Glutamatergic neuron (in vitro differentiated cells): ENCODE measurements around the gene NUDT3. TPM values are rescaled to one million over a fixed set of nuclear protein-coding genes. Genes with fewer than 3 reads are reported as not detected.
"Not testable (repeated sequence)": the region's sequence is repeated elsewhere in the genome, so short reads cannot be mapped to it uniquely, and the experiment has no call there.

Experiments used
- DNase-seq: peaks from one replicate; pipeline ENCODE4 v3.0.0; 2022
- H3K27ac Mint-ChIP-seq: one replicate; pipeline ENCODE4 v1.8.0; 2020; ENCODE audit warnings: mild to moderate bottlenecking, mixed read lengths, inconsistent platforms; ENCODE audit not compliant: unreplicated experiment
- H3K27me3 Mint-ChIP-seq: one replicate; pipeline ENCODE4 v1.8.0; 2020; ENCODE audit warnings: mild to moderate bottlenecking, moderate library complexity, mixed read lengths, inconsistent platforms; ENCODE audit not compliant: unreplicated experiment
- H3K36me3 Mint-ChIP-seq: one replicate; pipeline ENCODE4 v1.8.0; 2020; ENCODE audit warnings: mild to moderate bottlenecking, mixed read lengths, inconsistent platforms; ENCODE audit not compliant: unreplicated experiment
- H3K4me1 Mint-ChIP-seq: one replicate; pipeline ENCODE4 v1.8.0; 2020; ENCODE audit warnings: mild to moderate bottlenecking, low read depth, mixed read lengths, inconsistent platforms; ENCODE audit not compliant: unreplicated experiment
- H3K4me3 Mint-ChIP-seq: one replicate; pipeline ENCODE4 v1.8.0; 2020; ENCODE audit warnings: mild to moderate bottlenecking, mixed read lengths, inconsistent platforms; ENCODE audit not compliant: unreplicated experiment
- H3K9me3 Mint-ChIP-seq: one replicate; pipeline ENCODE4 v1.8.0; 2020; ENCODE audit warnings: mild to moderate bottlenecking, moderate library complexity, mixed read lengths, inconsistent platforms; ENCODE audit not compliant: unreplicated experiment
- CTCF ChIP-seq: fragments of 200-600 bp; sonication (generic); IDR thresholded peaks from one replicate; pipeline ENCODE4 v1.5.0; 2021; ENCODE audit not compliant: partially characterized antibody, unreplicated experiment
- total RNA-seq: library from RNA; stranded (reverse); fragmentation: NEBNext Ultra II Directional; extraction: Animal tissue kit (Norgen Biotek cat#: 25700); gene quantifications from one replicate; pipeline ENCODE4 v1.2.1, GENCODE V29; 2021; ENCODE audit not compliant: unreplicated experiment

Gene NUDT3
- total RNA-seq, 1 donor from 2014 or later, result 76.1 TPM

GRCh38 chr6:34272013-34272926, 120.2 kb downstream of the NUDT3 start:
- no peak overlapping the region for H3K27ac Mint-ChIP-seq
- DNase-seq, result no peak
- peaks cover 2% of the 10 kb centered on the region for H3K27me3 Mint-ChIP-seq
- peaks cover 5% of the 10 kb centered on the region for H3K4me1 Mint-ChIP-seq
- peaks cover 4% of the 10 kb centered on the region for H3K36me3 Mint-ChIP-seq
- H3K4me3 Mint-ChIP-seq, result no peak overlapping the region
- H3K9me3 Mint-ChIP-seq, result no peaks in the 10 kb centered on the region
- peak; percentile 13 for TF ChIP-seq CTCF

- Mint-ChIP-seq H3K27ac (peak overlapping the region; percentile 20), H3K36me3 (peaks cover 13% of the 10 kb centered on the region)
- not testable (repeated sequence) for DNase-seq, H3K27me3 Mint-ChIP-seq, H3K4me3 Mint-ChIP-seq, H3K9me3 Mint-ChIP-seq, H3K4me1 Mint-ChIP-seq
These were observed 122.7 kb downstream of the NUDT3 start for GRCh38 chr6:34269658-34270341.

- DNase-seq, H3K27me3 Mint-ChIP-seq, H3K36me3 Mint-ChIP-seq, H3K4me3 Mint-ChIP-seq, H3K4me1 Mint-ChIP-seq, H3K27ac Mint-ChIP-seq, H3K9me3 Mint-ChIP-seq: not testable (repeated sequence)
These were observed 123.3 kb downstream of the NUDT3 start for GRCh38 chr6:34269132-34269531.

- Mint-ChIP-seq H3K9me3 (peaks cover 7% of the 10 kb centered on the region), H3K4me3 (no peak overlapping the region), H3K27me3 (no peaks in the 10 kb centered on the region), H3K4me1 (no peaks in the 10 kb centered on the region), H3K27ac (no peak overlapping the region), H3K36me3 (peaks cover 12% of the 10 kb centered on the region)
- no peak for DNase-seq
- no peak for TF ChIP-seq CTCF
These were observed 124.7 kb downstream of the NUDT3 start for GRCh38 chr6:34267746-34268145.

- H3K4me3 Mint-ChIP-seq, H3K4me1 Mint-ChIP-seq, DNase-seq, H3K27ac Mint-ChIP-seq, H3K9me3 Mint-ChIP-seq, H3K27me3 Mint-ChIP-seq: not testable (repeated sequence)
- H3K36me3 Mint-ChIP-seq, result peaks cover 29% of the 10 kb centered on the region
These were observed 129.0 kb downstream of the NUDT3 start for GRCh38 chr6:34263484-34263883.

- Mint-ChIP-seq H3K4me1 (no peaks in the 10 kb centered on the region), H3K27ac (no peak overlapping the region), H3K9me3 (peaks cover 9% of the 10 kb centered on the region)
These were observed 131.7 kb downstream of the NUDT3 start for GRCh38 chr6:34260576-34261267.

More at GRCh38 chr6:34260576-34261267, 131.7 kb downstream of the NUDT3 start:
- peaks cover 4% of the 10 kb centered on the region for H3K27me3 Mint-ChIP-seq
- TF ChIP-seq CTCF, result no peak
- H3K4me3 Mint-ChIP-seq, result no peak overlapping the region
- H3K36me3 Mint-ChIP-seq, result peaks cover 28% of the 10 kb centered on the region
- no peak for DNase-seq
